Glomerular endothelial cell (primary cell): ENCODE data around the gene LTBP1. TPM values are rescaled to one million over a fixed set of nuclear protein-coding genes. Genes with fewer than 3 reads are reported as not detected.

Experiments used
- DNase-seq: peaks from one replicate; pipeline ENCODE4 v3.0.0-alpha.2; 2011; ENCODE audit warnings: low read depth, low spot score; ENCODE audit errors: extremely low read depth
- total RNA-seq: library from RNA; depleted of rRNA; stranded (reverse); fragments of >200 nt; gene quantifications from 2 replicates; pipeline ENCODE4 v1.2.3, GENCODE V29; 2015

The LTBP1 gene
- total RNA-seq, 1 donor from 2014 or later, result 63.4 TPM

GRCh38 chr2:33069894-33070651, 123.3 kb downstream of the LTBP1 start:
- peak; percentile 90 for DNase-seq

DNA sequence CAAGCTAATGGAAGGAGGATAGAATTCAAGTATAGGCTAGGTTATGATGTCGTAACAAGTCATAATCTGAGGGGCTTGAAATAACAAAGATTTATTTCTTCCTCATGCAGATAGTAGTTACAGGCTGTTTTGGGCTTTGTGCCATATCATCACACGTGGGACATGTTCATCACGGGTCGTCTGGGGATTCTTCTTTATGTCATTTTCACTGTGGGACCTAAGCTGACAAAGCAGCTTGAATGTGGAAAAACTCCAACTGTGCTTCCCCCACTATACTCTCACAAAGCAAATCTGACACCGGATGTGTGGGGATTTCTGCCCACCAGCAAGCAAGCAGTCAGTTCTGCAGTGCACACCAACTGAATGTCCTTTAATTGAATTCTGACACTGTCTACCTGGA, 124.8 kb downstream of the LTBP1 start:
- DNase-seq, result no peak

DNA sequence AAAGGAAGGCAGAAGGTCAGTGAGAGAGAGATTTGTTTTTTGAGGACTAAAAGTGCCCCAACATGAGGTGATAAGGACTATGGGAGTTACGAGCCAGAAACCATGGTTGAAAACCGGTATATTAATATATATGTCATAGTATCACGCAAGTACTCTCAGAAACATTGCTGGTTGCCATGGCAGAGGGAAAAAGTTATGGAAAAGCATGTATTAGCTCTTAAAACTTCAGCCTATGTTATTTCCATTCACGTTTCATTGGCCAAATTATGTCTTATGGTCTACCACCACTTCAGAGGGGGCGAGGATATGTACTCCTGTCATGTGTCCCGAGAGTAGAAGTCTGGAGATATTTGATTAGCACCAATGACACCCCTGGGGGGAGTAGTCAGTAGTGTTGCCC, 125.9 kb downstream of the LTBP1 start:
- no peak for DNase-seq

- DNase-seq, result no peak
These were observed 126.3 kb downstream of the LTBP1 start for GRCh38 chr2:33073018-33073417.

GRCh38 chr2:33074197-33074596, 127.4 kb downstream of the LTBP1 start:
- no peak for DNase-seq

DNA sequence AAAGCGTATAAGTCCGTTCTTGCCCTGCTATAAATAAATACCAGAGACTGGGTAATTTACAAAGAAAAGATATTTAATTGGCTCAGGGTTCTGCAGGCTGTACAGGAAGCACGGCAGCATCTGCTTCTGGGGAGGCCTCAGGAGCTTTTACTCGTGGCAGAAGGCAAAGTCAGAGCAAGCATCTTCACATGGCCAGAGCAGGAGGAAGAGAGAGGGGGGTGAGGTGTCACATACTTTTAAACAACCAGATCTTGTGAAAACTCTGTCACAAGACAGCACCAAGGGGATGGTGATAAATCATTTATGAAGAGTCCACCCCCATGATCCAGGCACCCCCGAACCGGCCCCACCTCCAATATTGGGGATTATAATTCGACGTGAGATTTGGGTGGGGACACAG, 130.6 kb downstream of the LTBP1 start:
- no peak for DNase-seq

- no peak for DNase-seq
These were observed 131.1 kb downstream of the LTBP1 start for GRCh38 chr2:33077844-33078243.

- DNase-seq, result no peak
These were observed 134.9 kb downstream of the LTBP1 start for GRCh38 chr2:33081691-33082090.

GRCh38 chr2:33083699-33084387, 137.1 kb downstream of the LTBP1 start:
- DNase-seq, result no peak

- DNase-seq, result no peak
These were observed 137.7 kb downstream of the LTBP1 start for GRCh38 chr2:33084433-33084832.

GRCh38 chr2:33085646-33086045, 138.9 kb downstream of the LTBP1 start:
- no peak for DNase-seq

DNA sequence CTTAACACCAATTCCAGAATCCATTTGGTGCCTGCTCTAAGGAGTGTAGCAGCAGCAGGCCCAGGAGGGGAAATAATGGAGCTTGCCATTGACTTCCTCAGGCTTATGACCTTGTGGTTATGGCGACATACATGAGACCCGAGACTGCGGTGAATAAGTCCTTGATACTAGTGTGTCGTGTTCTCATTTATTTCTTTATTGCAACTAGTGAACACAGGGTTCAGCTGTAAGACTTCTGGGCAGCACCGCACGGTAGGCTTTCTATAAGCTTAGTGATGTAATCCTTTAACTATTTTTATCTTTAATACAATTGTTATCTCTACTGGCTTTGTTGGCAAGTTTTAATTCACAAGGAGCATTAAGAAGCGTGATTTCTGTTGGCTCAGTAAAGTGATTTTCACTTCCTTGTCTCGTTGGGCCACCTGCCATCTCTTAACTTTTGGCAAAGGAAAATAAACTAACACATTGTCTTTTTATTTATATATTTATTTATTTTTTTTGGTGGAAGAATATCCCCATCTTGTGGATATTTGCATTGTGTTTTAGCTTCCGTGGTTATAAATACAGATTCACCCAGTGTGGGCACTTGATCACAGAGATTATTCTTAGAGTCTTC, 139.8 kb downstream of the LTBP1 start:
- DNase-seq, result no peak

GRCh38 chr2:33090553-33091134, 143.9 kb downstream of the LTBP1 start:
- no peak for DNase-seq

DNA sequence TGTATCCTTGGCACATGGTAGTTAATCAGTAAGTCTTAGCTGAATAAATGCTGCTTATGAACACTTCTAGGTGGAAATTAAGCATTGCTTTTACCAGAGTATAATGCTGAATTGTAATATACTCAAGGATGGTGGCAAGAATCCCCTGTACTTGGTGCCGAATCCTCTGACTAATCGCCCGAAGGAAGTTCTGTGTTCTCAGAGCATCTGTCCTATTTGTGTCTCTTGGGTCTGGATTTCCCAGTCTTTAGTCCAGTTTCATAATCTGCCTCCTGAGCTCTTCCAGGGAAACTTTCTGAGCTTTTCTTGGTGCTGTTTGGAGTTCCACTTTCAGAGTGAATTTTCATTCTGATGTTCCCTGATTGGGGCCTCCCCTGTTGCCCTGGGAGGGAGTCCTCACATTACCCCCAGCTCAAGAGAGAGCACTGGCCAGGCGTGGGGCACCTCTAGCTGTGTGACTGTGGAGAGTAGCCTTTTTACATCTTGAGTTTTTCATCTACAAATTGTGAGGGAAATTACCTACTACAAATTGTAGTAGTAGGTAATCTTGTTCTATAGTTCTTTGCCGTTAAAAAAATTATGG, 144.9 kb downstream of the LTBP1 start:
- DNase-seq, result no peak

DNA sequence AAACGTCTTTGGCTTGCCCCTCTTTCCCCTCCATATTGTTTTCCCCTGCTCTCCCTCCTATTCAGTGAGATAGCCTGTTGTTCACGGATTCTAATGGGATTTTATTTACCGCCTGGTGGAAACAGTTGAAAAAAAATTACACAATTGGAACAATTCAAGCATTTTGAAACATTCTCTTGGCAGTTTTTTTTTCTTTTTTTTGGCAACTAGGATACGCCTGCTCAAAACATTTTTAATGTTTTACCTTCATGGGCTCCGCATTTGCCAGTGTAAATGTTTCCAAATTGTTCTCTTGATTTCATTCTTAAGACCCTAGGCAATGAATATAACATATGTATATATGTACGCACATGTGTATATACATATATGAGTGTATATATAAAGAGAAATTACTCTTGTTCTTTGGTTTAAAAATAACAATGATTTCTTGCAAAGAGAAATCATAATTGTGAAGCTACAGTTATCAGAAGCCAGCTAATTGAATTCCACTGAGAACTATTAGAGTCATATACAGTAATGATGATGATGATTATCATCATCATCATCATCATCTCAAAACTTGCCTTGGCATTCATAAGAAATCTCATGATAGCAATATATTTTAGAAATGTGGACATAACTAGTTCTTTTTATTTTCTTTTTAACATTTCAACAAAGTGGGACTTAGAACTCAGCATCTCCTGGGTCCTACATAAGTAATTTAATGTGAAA, 146.7 kb downstream of the LTBP1 start:
- no peak for DNase-seq

GRCh38 chr2:33094303-33094702, 147.6 kb downstream of the LTBP1 start:
- no peak for DNase-seq

GRCh38 chr2:33099989-33100388, 153.2 kb downstream of the LTBP1 start:
- no peak for DNase-seq

- DNase-seq, result no peak
These were observed 154.2 kb downstream of the LTBP1 start for GRCh38 chr2:33100921-33101320.

DNA sequence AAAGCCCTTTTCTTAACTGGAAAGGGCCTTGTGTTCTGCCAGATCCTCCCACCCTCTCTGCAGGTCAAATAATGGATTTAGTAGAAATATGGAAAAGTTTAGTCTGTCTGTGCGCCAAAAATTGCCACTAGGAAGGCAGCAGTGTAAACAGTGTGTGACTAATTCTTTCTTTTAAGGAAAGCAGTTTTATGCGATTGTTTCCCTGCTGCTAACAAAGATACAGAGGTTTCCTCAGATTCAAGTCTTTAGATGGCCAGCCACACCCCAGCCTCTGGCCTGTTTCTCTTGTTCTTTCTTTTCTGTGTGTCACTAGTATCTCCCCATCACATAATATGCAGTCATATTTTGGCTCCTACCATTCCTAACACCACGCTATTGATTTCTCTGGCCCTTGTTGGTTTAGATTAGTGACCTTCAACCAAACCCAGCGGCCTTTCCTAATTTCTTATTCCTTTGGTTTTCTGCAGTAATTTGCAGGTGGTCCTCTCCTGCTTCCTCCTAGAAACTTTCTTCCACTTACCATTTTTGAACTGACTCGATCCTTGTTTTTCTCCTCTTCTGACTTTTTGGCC, 157.4 kb downstream of the LTBP1 start:
- no peak for DNase-seq

DNA sequence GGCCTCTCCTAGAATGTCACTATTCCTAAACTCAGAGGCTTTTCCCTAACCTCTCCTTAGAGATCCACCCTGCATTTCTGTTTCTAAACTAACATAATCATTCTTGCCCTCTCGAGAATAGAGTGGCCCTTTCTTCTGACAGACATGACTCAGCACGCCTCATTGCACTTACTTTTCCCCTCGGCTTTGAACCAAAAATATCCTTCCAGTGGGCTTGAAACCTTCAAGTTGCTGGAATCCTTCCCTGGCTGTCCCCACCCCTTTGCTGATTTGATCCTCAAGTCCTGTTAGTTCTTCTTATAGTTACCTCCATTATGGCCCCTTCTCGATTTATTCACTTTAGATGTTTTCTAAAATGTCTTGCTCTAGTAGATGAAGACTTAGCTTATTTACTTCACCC, 158.0 kb downstream of the LTBP1 start:
- DNase-seq, result no peak
